Lower leg skin (tissue), 4 donors: ENCODE measurements around the gene PAPPA. TPM values are rescaled to one million over a fixed set of nuclear protein-coding genes. Genes with fewer than 3 reads are reported as not detected.

Experiments used
- DNase-seq, 2 donors: peaks; one replicate each; pipeline ENCODE4 v3.0.0-alpha.2; 2019; ENCODE audit warnings: low spot score in 2 of 2
- H3K4me3 ChIP-seq: fragments of 200-600 bp; sonication (generic); 2 replicates; pipeline ENCODE4 v1.5.1; 2017; ENCODE audit warnings: mild to moderate bottlenecking, low read depth; ENCODE audit not compliant: poor library complexity, severe bottlenecking
- POLR2A ChIP-seq, 2 donors: fragments of 450-650 bp; IDR thresholded peaks; one replicate each; pipeline ENCODE4 v1.6.1; 2016 to 2017; ENCODE audit warnings: antibody characterized with exemption in 2 of 2, mild to moderate bottlenecking in 1 of 2, moderate library complexity in 1 of 2
- WGBS, 2 donors: methylation state at CpG; one replicate each; pipeline ENCODE4 v1.1.5; 2018; 5-methylcytosine and 5-hydroxymethylcytosine counted together
- intact Hi-C: fragments of 100-400 bp; cut with DNase I; formaldehyde crosslinking; loops from one replicate; pipeline ENCODE4 v1.15.0; 2023; ENCODE audit warnings: low total_unique reads
- total RNA-seq, 4 donors: library from RNA; depleted of rRNA; stranded (reverse); fragments of >200 nt; gene quantifications; one replicate each; pipeline ENCODE4 v1.1.0, GENCODE V29; 2016
- TF ChIP-seq, protein P1 (sequence below), 3 donors: fragments of 450-650 bp; IDR thresholded peaks; one replicate each; pipeline ENCODE4 v1.5.1; 2016; ENCODE audit warnings: antibody characterized with exemption in 3 of 3, mild to moderate bottlenecking in 3 of 3, moderate library complexity in 2 of 3

PAPPA gene
- total RNA-seq, 4 donors from 2014 or later: 0.64 to 2.2 (median 1.9) TPM

DNA sequence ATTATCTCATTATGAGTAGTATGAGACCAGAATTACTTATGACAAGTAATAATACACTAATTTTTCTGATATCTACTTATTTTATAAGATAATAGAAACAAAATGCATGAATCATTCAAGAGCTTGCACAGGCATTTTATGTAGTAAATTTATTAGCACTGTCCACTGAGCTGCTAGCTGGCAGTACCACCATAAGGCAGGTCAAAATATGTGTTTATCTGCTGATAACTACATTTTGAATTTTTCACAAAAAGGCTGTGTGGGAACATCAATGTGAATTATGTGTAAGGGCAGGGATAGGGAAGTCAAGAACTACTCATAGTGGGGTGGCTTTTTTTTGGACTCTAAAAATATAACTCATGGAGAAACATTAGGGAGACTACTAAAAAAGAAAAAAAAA is 249.6 kb downstream of the PAPPA start:
- intact Hi-C loops: no loop called here
- no peak overlapping the region for H3K4me3 ChIP-seq
- TF ChIP-seq, protein P1, sequence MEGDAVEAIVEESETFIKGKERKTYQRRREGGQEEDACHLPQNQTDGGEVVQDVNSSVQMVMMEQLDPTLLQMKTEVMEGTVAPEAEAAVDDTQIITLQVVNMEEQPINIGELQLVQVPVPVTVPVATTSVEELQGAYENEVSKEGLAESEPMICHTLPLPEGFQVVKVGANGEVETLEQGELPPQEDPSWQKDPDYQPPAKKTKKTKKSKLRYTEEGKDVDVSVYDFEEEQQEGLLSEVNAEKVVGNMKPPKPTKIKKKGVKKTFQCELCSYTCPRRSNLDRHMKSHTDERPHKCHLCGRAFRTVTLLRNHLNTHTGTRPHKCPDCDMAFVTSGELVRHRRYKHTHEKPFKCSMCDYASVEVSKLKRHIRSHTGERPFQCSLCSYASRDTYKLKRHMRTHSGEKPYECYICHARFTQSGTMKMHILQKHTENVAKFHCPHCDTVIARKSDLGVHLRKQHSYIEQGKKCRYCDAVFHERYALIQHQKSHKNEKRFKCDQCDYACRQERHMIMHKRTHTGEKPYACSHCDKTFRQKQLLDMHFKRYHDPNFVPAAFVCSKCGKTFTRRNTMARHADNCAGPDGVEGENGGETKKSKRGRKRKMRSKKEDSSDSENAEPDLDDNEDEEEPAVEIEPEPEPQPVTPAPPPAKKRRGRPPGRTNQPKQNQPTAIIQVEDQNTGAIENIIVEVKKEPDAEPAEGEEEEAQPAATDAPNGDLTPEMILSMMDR (IDR thresholded peaks at IDR 0.05): no peak
- no peak for TF ChIP-seq POLR2A (IDR thresholded peaks at IDR 0.05)
- DNase-seq: no peak

DNA sequence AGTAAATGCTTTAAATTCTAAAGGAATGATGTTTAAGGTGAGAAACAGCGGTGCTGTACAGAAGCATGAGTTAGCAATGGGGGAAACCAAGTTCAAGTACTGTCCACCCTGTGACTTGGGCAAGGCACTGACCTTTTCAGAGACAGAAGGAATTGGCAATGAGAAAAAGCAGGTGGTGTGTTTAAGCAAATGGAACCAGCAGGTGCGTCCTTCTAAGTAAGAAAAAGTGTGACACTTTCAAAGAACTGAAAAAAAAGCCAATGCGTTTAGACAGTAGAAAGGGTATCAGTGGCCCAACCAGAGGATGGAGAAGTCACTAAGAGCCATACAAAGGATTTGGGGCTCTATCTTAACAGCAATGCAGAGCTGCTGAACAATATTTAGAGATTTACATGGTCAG is 250.6 kb downstream of the PAPPA start:
- WGBS, 2 donors: 96 to 98% methylated on average over 3 of the region's 3 CpGs
- intact Hi-C loops: no loop called here
- TF ChIP-seq, protein P1 (IDR thresholded peaks at IDR 0.05): no peak
- TF ChIP-seq POLR2A (IDR thresholded peaks at IDR 0.05): no peak
- DNase-seq: no peak
- no peak overlapping the region for H3K4me3 ChIP-seq

DNA sequence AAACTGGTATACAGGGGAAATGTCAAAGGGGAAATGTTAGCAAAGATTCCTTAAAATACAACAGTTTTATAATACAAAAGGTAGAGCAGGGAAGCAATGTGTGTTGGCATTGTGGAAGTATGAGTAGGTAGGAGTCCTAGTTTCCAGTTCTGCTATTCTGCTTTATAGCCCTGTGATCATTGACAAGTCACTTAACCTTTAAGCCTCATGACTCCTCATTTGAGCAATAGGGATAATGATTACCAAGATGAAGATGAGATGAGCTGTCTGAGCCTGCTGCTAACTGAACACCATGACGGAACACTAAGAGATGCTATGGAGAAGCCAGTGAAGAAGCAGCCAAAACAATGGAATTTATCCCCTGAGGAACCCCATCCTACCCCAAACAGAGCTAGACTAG is 251.7 kb downstream of the PAPPA start:
- 86 to 90% methylated on average over 1 of the region's 1 CpG for WGBS, 2 donors
- no peak overlapping the region for H3K4me3 ChIP-seq
- no peak for TF ChIP-seq POLR2A (IDR thresholded peaks at IDR 0.05)
- TF ChIP-seq, protein P1 (IDR thresholded peaks at IDR 0.05): no peak
- intact Hi-C loops: no loop called here
- no peak for DNase-seq

DNA sequence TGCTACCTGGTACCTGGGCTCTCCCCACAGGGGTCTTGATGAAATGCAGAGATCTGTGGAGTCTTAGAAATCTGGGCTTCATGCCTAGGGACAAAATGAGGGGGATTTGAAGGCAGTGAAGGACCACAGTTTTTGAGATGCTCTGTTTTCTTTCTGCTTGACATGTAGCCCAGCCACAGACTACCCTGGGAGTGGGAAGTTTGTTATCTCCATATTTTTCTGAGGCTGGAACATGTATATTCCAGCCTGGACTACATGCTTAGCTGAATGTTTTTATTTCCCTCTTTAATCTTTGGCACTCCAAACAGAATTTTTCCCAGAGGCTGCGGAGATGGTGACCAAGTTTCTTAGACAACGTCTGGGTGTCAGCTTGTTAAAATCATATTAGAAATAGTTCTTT is 252.9 kb downstream of the PAPPA start:
- no peak overlapping the region for H3K4me3 ChIP-seq
- TF ChIP-seq, protein P1 (IDR thresholded peaks at IDR 0.05): no peak
- TF ChIP-seq POLR2A (IDR thresholded peaks at IDR 0.05): no peak
- DNase-seq: no peak
- intact Hi-C loops: no loop called here
- 61 to 76% methylated on average over 2 of the region's 2 CpGs for WGBS, 2 donors

DNA sequence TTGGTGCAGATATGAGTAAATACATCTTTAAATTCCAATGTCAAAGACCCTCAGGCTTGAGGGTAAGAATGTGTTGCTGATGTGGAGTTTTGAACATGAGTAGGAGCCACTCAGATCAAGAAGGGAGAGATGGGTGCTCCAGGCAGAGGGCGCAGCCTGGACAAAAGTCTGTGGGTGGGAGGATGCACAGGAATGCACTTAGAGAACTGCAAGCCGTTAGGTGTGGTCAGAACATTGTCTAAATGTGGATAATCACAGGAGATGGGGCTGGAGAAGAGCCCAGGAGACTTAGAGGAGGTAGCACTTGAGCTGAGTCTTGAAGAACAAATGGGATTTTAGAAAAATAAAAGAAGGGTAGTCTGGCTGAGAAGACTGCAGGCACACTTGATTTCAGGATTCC is 255.5 kb downstream of the PAPPA start:
- intact Hi-C loops: no loop called here
- DNase-seq: no peak
- no peak overlapping the region for H3K4me3 ChIP-seq
- 67 to 71% methylated on average over 2 of the region's 2 CpGs for WGBS, 2 donors
- TF ChIP-seq, protein P1 (IDR thresholded peaks at IDR 0.05): no peak
- no peak for TF ChIP-seq POLR2A (IDR thresholded peaks at IDR 0.05)

DNA sequence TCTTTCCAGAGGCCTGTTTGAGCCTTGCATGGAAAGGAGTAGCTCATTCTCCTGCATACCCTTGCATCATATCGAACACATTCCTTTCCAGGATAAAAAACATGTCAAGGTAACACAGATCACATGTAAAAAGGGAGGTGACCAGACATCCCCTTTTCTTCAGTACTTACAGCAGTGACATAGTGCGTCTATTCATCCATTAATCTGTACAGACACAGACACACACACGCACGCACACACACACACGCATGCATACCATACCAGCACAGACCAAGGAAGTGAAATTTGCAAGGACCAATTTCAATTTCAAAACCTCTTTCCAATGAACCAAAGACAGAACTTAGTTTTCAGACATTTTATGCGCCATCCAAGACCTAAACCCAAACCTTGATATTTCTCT is 256.0 kb downstream of the PAPPA start:
- TF ChIP-seq, protein P1 (IDR thresholded peaks at IDR 0.05): no peak
- TF ChIP-seq POLR2A (IDR thresholded peaks at IDR 0.05): no peak
- intact Hi-C loops: no loop called here
- no peak overlapping the region for H3K4me3 ChIP-seq
- no peak for DNase-seq
- 71 to 78% methylated on average over 6 of the region's 6 CpGs for WGBS, 2 donors
